ENCODE results near the gene PTPRG.

GRCh38 chr3:62101488-62101887 is 540.1 kb downstream of the PTPRG start:
- TF ChIP-seq, protein P1, sequence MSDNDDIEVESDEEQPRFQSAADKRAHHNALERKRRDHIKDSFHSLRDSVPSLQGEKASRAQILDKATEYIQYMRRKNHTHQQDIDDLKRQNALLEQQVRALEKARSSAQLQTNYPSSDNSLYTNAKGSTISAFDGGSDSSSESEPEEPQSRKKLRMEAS (IDR thresholded peaks at IDR 0.05): no peak
- TF ChIP-seq TEAD4 (IDR thresholded peaks at IDR 0.05) (no peak), REST (IDR thresholded peaks at IDR 0.05; ENCODE audit: low read depth) (no peak), FOXM1 (IDR thresholded peaks at IDR 0.05; ENCODE audit: borderline replicate concordance, low read depth) (no peak), RAD21 (IDR thresholded peaks at IDR 0.05; ENCODE audit: low read depth) (no peak), YY1 (IDR thresholded peaks at IDR 0.05; ENCODE audit: low read depth) (no peak)
